ENCODE results near the gene SNRPA1. TPM values are rescaled to one million over a fixed set of nuclear protein-coding genes. Genes with fewer than 3 reads are reported as not detected.

Gene SNRPA1
- total and polyA plus RNA-seq, 4 donors, result 34.5 to 57.7 (median 51.3) TPM

GRCh38 chr15:101243420-101243819 lies 51.6 kb downstream of the SNRPA1 start:
- Histone ChIP-seq H3K9me3 (ENCODE audit: control insufficient read depth in 4 of 4, insufficient read depth in 3 of 4, low read length in 3 of 4) (no peaks in the 10 kb centered on the region), H3K9ac (ENCODE audit: insufficient read depth in 1 of 2, low read length in 2 of 2) (no peak overlapping the region), H3K4me1 (ENCODE audit: control insufficient read depth in 5 of 5, insufficient read depth in 5 of 5, low read length in 5 of 5) (peaks cover 24 to 61% (median 47%) of the 10 kb centered on the region in 5 donors), H3K27me3 (ENCODE audit: control insufficient read depth in 3 of 3, insufficient read depth in 3 of 3, low read length in 2 of 3) (no peaks in the 10 kb centered on the region), H3K36me3 (ENCODE audit: control insufficient read depth in 4 of 4, insufficient read depth in 4 of 4, low read length in 4 of 4) (peaks cover 0 to 12% (median 4%) of the 10 kb centered on the region in 4 donors), H3K27ac (ENCODE audit: low read depth in 1 of 2, low read length in 1 of 2) (peak overlapping the region in 1 of 2 donors; percentile 56), H3K4me3 (no peak overlapping the region)
- DNase-seq (no peak), ATAC-seq (ENCODE audit: insufficient read depth, low FRiP score) (no peak)
- TF ChIP-seq CTCF (IDR thresholded peaks at IDR 0.05; ENCODE audit: control extremely low read depth, extremely low read depth), result no peak
- 69 to 75% methylated on average over 9 of the region's 9 CpGs for WGBS, 2 donors

- WGBS, 2 donors, result 26 to 38% methylated on average over 6 of the region's 6 CpGs
- no peaks in the 10 kb centered on the region for H3K27me3 ChIP-seq (ENCODE audit: control insufficient read depth in 3 of 3, insufficient read depth in 3 of 3, low read length in 2 of 3)
- H3K4me1 ChIP-seq (ENCODE audit: control insufficient read depth in 5 of 5, insufficient read depth in 5 of 5, low read length in 5 of 5), result peaks cover 20 to 66% (median 47%) of the 10 kb centered on the region in 5 donors
- no peak overlapping the region for H3K9ac ChIP-seq (ENCODE audit: insufficient read depth in 1 of 2, low read length in 2 of 2)
- no peak for ATAC-seq (ENCODE audit: insufficient read depth, low FRiP score)
- no peak overlapping the region for H3K4me3 ChIP-seq
- no peak for DNase-seq
- H3K9me3 ChIP-seq (ENCODE audit: control insufficient read depth in 4 of 4, insufficient read depth in 3 of 4, low read length in 3 of 4), result no peaks in the 10 kb centered on the region
- H3K36me3 ChIP-seq (ENCODE audit: control insufficient read depth in 4 of 4, insufficient read depth in 4 of 4, low read length in 4 of 4), result peaks cover 0 to 12% (median 4%) of the 10 kb centered on the region in 4 donors
- no peak for TF ChIP-seq CTCF (IDR thresholded peaks at IDR 0.05; ENCODE audit: control extremely low read depth, extremely low read depth)
- H3K27ac ChIP-seq (ENCODE audit: low read depth in 1 of 2, low read length in 1 of 2), result peak overlapping the region in 1 of 2 donors; percentile 5
Observed at GRCh38 chr15:101242999-101243336, 52.1 kb downstream of the SNRPA1 start.

DNA sequence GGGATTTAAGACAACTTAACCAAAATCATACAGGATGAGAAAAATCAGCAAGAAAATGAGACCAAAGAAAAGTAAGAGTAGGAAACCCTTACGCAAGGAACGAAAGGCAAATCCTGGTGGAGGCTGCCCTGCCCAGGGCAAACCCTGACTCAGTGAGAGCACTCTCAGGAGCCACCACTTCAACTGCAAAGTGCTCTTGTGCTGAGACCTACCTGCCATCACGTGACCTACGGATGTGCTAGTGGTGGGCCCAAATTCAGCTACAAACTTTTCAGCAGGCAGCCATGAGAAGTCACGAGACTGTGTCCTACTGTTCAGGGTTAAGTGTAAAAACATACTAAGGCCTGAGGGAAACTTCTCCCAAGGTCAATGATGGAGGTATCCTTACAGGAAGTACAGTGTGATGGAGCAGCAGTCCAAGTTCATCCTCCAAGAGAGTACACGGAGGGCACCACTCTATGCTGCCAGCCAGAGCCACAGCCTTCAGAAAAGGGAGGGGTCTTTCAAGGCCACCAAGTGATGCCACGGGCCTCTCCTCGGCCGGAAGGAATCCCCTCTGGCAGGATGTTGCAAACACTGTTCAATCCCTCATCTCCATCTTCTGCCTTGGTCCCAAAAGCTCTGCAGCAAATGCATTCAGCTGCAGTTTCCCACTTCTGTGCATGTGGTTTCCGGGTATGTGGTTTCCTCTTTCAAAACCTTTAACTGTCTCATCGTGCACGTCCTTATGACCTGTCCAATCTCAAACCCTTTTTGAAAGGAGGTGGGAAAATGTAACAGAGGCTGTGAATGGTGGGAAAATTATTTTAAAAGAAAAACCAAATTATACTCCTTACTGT lies 52.7 kb downstream of the SNRPA1 start:
- no peak overlapping the region for H3K4me3 ChIP-seq
- H3K27me3 ChIP-seq (ENCODE audit: control insufficient read depth in 3 of 3, insufficient read depth in 3 of 3, low read length in 2 of 3), result no peaks in the 10 kb centered on the region
- peaks cover 16 to 71% (median 42%) of the 10 kb centered on the region in 5 donors for H3K4me1 ChIP-seq (ENCODE audit: control insufficient read depth in 5 of 5, insufficient read depth in 5 of 5, low read length in 5 of 5)
- H3K27ac ChIP-seq (ENCODE audit: low read depth in 1 of 2, low read length in 1 of 2), result peak overlapping the region; percentile 26 to 77
- peak; percentile 48 for ATAC-seq (ENCODE audit: insufficient read depth, low FRiP score)
- H3K36me3 ChIP-seq (ENCODE audit: control insufficient read depth in 4 of 4, insufficient read depth in 4 of 4, low read length in 4 of 4), result peaks cover 0 to 9% (median 3%) of the 10 kb centered on the region in 4 donors
- WGBS, 2 donors, result 17 to 27% methylated on average over 12 of the region's 12 CpGs
- no peak overlapping the region for H3K9ac ChIP-seq (ENCODE audit: insufficient read depth in 1 of 2, low read length in 2 of 2)
- no peaks in the 10 kb centered on the region for H3K9me3 ChIP-seq (ENCODE audit: control insufficient read depth in 4 of 4, insufficient read depth in 3 of 4, low read length in 3 of 4)
- no peak for TF ChIP-seq CTCF (IDR thresholded peaks at IDR 0.05; ENCODE audit: control extremely low read depth, extremely low read depth)
- no peak for DNase-seq

All from lung (tissue), 12 donors.